Transverse colon (tissue), 4 donors: ENCODE measurements around the gene ADAMTS6.

ENCODE experiments used
- CTCF ChIP-seq, 5 experiments: fragments of 200-600 bp in 3 of 5; fragments of 450-650 bp in 2 of 5; sonication (generic) in 3 of 5; IDR thresholded peaks; 1 replicate in 2 of 5; 2 replicates in 3 of 5; pipeline ENCODE4 v1.5.1; 2016 to 2017; ENCODE audit warnings: antibody characterized with exemption in 5 of 5, inconsistent platforms in 3 of 5, mild to moderate bottlenecking in 2 of 5, moderate library complexity in 1 of 5
- EP300 ChIP-seq: sonication (generic); formaldehyde crosslinking; IDR thresholded peaks from one replicate; pipeline ENCODE4 v1.6.1; 2017; ENCODE audit warnings: antibody characterized with exemption, low read depth
- POLR2A ChIP-seq: fragments of 450-650 bp; IDR thresholded peaks from one replicate; pipeline ENCODE4 v1.6.1; 2016; ENCODE audit warnings: antibody characterized with exemption, mild to moderate bottlenecking, moderate library complexity
- POLR2AphosphoS5 ChIP-seq, 3 donors: sonication (generic); formaldehyde crosslinking; IDR thresholded peaks; one replicate each; pipeline ENCODE4 v1.6.1; 2016; ENCODE audit warnings: antibody characterized with exemption in 3 of 3

- no peak for TF ChIP-seq POLR2A
- TF ChIP-seq CTCF (IDR thresholded peaks at IDR 0.05): no peak
- TF ChIP-seq POLR2AphosphoS5 (IDR thresholded peaks at IDR 0.05): no peak
- no peak for TF ChIP-seq EP300
These were observed 337.4 kb downstream of the ADAMTS6 start for GRCh38 chr5:65144136-65144871.
